Ishikawa (cell line): Measurements from ENCODE around the gene GALNTL6.

ENCODE experiments used
- CEBPB ChIP-seq: IDR thresholded peaks from 2 replicates; pipeline ENCODE4 v1.6.1; 2012
- CREB1 ChIP-seq: IDR thresholded peaks from 2 replicates; pipeline ENCODE4 v1.6.1; 2012; ENCODE audit warnings: low read depth
- EGR1 ChIP-seq: IDR thresholded peaks from 2 replicates; pipeline ENCODE4 v1.6.1; 2012
- FOXM1 ChIP-seq: IDR thresholded peaks from 2 replicates; pipeline ENCODE4 v1.6.1; 2012; ENCODE audit warnings: low read depth, borderline replicate concordance
- TAF1 ChIP-seq: IDR thresholded peaks from 2 replicates; pipeline ENCODE4 v1.6.1; 2012; ENCODE audit warnings: low read depth, mild to moderate bottlenecking
- TCF12 ChIP-seq: IDR thresholded peaks from 2 replicates; pipeline ENCODE4 v1.6.1; 2012; ENCODE audit warnings: low read depth
- TEAD4 ChIP-seq: IDR thresholded peaks from 2 replicates; pipeline ENCODE4 v1.6.1; 2012
- YY1 ChIP-seq: IDR thresholded peaks from 2 replicates; pipeline ENCODE4 v1.6.1; 2012; ENCODE audit warnings: low read depth
- TF ChIP-seq, protein P1 (sequence below): IDR thresholded peaks from 2 replicates; pipeline ENCODE4 v1.6.1; 2012

- TF ChIP-seq, protein P1, sequence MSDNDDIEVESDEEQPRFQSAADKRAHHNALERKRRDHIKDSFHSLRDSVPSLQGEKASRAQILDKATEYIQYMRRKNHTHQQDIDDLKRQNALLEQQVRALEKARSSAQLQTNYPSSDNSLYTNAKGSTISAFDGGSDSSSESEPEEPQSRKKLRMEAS = no peak
- TF ChIP-seq YY1 (no peak), CEBPB (no peak), TCF12 (no peak), FOXM1 (no peak), TAF1 (no peak), CREB1 (no peak), EGR1 (no peak), TEAD4 (no peak)
These were observed 1165.6 kb downstream of the GALNTL6 start for GRCh38 chr4:172978848-172979247.
